Motor neuron (in vitro differentiated cells): ENCODE measurements around the gene AMZ1. TPM values are rescaled to one million over a fixed set of nuclear protein-coding genes. Genes with fewer than 3 reads are reported as not detected.
A peak's percentile ranks its signal among the peaks of the same experiment; 100 is the strongest.

Source experiments
- ATAC-seq, 8 experiments: fragments of 200-7000 bp; cut with Tn5 transposase; replicated peaks in 6 of 8; 2 replicates each; pipeline ENCODE4 v1.8.0; 2021; ENCODE audit warnings: mild to moderate bottlenecking in 8 of 8, moderate library complexity in 8 of 8
- H3K27ac ChIP-seq, 2 donors: fragments of 250-450 bp; sonication (Bioruptor Pico); 2 replicates each; pipeline ENCODE4 v1.9.0; 2021; ENCODE audit warnings: antibody characterized with exemption in 2 of 2, mild to moderate bottlenecking in 2 of 2, moderate library complexity in 1 of 2
- H3K4me1 ChIP-seq, 2 donors: fragments of 250-450 bp; sonication (Bioruptor Pico); replicated peaks in 1 of 2; 2 replicates each; pipeline ENCODE4 v1.6.1; 2021; ENCODE audit warnings: antibody characterized with exemption in 2 of 2, mild to moderate bottlenecking in 2 of 2, moderate library complexity in 1 of 2
- H3K4me3 ChIP-seq, 5 donors: fragments of 250-450 bp; sonication (Bioruptor Pico); 2 replicates each; pipeline ENCODE4 v1.9.0; 2021; ENCODE audit warnings: antibody characterized with exemption in 5 of 5, mild to moderate bottlenecking in 5 of 5, moderate library complexity in 4 of 5
- WGBS, 10 experiments: fragments of 450-650 bp; shearing (Covaris generic); methylation state at CpG; one replicate each; pipeline ENCODE4 v1.0.0; 2022; 5-methylcytosine and 5-hydroxymethylcytosine counted together
- in situ Hi-C, 9 experiments: fragments of 400-800 bp; cut with MboI; loops; one replicate each; pipeline ENCODE4 v1.15.0; 2021; ENCODE audit warnings: low sequenced_read_pairs in 9 of 9, low pct_unique_long_range_greater_than_20kb in 2 of 9; ENCODE audit not compliant: unreplicated experiment in 9 of 9
- total RNA-seq, 8 experiments: library from RNA; unstranded; fragments of 300-600 nt; gene quantifications; 2 replicates each; pipeline versions ENCODE4 v1.2.3 to v1.2.4, GENCODE V29; 2022

AMZ1 gene
- total RNA-seq, 8 experiments from 2014 or later = 0.64 to 3.7 (median 1.1) TPM

DNA sequence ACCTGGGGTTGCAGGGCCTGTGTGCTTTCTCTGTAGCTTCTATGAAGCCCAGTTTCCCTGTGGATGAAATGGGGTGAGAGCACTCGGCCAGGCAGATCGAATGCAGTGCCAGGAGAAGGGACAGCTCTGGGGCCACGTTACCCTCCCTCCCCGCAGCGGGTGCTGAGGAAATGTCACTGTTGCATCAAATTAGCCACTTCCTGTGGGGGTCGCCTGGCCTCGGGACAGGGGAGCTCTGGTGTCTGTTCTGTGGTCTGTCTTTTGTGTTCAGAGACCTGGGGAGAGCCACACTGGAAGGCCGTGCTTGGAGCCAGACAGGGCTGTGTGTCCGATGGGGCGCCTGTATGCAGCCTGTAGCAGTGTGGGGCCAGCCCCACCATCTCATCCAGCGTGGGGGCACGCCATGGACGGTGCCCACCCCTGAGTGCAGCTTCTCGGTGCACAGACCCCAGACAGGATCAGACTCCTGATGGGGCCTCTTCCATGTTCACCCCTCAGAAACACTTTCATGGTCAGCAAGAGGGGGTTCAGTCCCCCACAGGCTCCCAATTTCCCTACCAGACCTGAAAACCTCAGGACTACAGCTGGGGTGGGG is 42.6 kb upstream of the AMZ1 start:
- no peak for ATAC-seq
- Histone ChIP-seq H3K4me1 (peaks cover 33 to 36% of the 10 kb centered on the region in 2 donors), H3K4me3 (no peak overlapping the region), H3K27ac (peak overlapping the region; percentile 1 to 49)
- WGBS, 10 experiments = 35 to 50% (median 40%) methylated on average over 2 to 4 of the region's 14 CpGs; no CpG with 5 or more reads in 7 of the 10 experiments
- in situ Hi-C loops = no loop called here

DNA sequence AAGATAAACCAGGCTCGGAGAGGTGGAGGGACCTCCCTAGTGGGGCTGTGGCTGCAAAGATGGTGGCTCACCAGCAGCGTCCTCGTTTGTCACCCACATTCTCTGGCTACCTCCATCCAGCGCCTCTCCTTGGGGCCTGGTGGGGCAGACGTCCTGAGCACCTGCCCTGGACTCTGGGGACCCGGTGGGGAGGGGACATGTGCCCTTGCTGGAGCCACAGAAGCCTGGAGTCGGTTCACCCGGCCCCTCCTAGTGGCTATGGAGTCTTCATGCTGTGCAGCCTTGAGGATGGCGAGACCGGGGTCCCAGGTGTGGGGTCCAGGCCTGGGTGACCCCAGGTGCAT is 41.7 kb upstream of the AMZ1 start:
- in situ Hi-C loops = no loop called here
- 88 to 100% methylated on average over 1 to 2 of the region's 10 CpGs; no CpG with 5 or more reads in 8 of the 10 experiments for WGBS, 10 experiments
- Histone ChIP-seq H3K27ac (no peak overlapping the region), H3K4me1 (peaks cover 27 to 32% of the 10 kb centered on the region in 2 donors), H3K4me3 (no peak overlapping the region)
- ATAC-seq = no peak

GRCh38 chr7:2646680-2647571 is 41.1 kb upstream of the AMZ1 start:
- Histone ChIP-seq H3K4me1 (peaks cover 24 to 27% of the 10 kb centered on the region in 2 donors), H3K27ac (no peak overlapping the region), H3K4me3 (no peak overlapping the region)
- in situ Hi-C loops = no loop called here
- no peak for ATAC-seq
- no CpG with 5 or more reads among the region's 73 CpGs for WGBS, 10 experiments

- H3K4me1 ChIP-seq = peaks cover 24 to 31% of the 10 kb centered on the region in 2 donors
- no peak overlapping the region for H3K4me3 ChIP-seq
- no peak overlapping the region for H3K27ac ChIP-seq
- 100% methylated on average over 1 of the region's 15 CpGs; no CpG with 5 or more reads in 9 of the 10 experiments for WGBS, 10 experiments
- in situ Hi-C loops = no loop called here
- no peak for ATAC-seq
These were observed 40.3 kb upstream of the AMZ1 start for GRCh38 chr7:2647594-2648172.

DNA sequence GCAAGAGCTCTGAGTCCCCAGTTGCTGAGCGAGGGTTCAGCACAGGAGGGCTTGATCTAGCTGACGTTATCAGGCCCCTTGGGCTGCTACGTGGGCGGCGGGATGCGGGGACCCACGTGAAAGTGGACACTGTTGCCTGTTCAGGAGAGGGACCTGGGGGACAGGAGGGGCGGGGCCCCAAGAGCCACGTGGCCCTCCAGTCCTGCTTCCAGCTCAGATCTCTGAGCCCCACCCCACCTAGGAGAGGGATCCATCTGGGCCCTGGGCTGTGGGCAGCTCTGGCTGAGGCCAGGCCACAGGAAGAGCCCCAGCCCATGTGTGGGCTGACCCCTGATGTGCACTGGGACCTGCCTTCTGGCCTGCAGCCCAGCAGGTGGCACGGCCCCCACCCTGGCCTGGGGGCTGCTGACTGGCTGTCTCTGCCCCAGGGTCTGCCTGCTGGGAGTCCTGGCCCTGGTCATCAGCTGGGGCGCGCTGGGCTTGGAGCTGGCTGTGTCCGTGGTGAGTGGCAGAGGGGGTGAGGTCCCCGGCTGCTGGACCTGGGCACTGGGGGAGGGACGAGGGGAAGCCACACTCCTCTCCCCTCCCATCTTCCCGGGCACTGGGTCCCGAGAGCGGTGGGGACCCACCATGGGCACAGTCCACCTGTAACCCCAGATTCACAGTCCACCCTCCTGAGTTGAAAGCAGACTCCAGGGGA is 38.7 kb upstream of the AMZ1 start:
- Histone ChIP-seq H3K4me3 (no peak overlapping the region), H3K4me1 (peaks cover 14 to 21% of the 10 kb centered on the region in 2 donors), H3K27ac (no peak overlapping the region)
- 92% methylated on average over 2 of the region's 18 CpGs; no CpG with 5 or more reads in 9 of the 10 experiments for WGBS, 10 experiments
- ATAC-seq = peak in 3 of 8 experiments; percentile 6 to 34 (median 11)
- in situ Hi-C loops = no loop called here

GRCh38 chr7:2649991-2650390 is 38.0 kb upstream of the AMZ1 start:
- Histone ChIP-seq H3K4me3 (no peak overlapping the region), H3K4me1 (peaks cover 7 to 14% of the 10 kb centered on the region in 2 donors), H3K27ac (no peak overlapping the region)
- 100% methylated on average over 1 to 3 of the region's 11 CpGs; no CpG with 5 or more reads in 6 of the 10 experiments for WGBS, 10 experiments
- ATAC-seq = no peak
- in situ Hi-C loops = no loop called here

GRCh38 chr7:2650451-2650850 is 37.6 kb upstream of the AMZ1 start:
- Histone ChIP-seq H3K27ac (no peak overlapping the region), H3K4me3 (no peak overlapping the region), H3K4me1 (peaks cover 3 to 9% of the 10 kb centered on the region in 2 donors)
- in situ Hi-C loops = no loop called here
- WGBS, 10 experiments = 88 to 100% (median 100%) methylated on average over 1 to 7 of the region's 8 CpGs; no CpG with 5 or more reads in 7 of the 10 experiments
- no peak for ATAC-seq

DNA sequence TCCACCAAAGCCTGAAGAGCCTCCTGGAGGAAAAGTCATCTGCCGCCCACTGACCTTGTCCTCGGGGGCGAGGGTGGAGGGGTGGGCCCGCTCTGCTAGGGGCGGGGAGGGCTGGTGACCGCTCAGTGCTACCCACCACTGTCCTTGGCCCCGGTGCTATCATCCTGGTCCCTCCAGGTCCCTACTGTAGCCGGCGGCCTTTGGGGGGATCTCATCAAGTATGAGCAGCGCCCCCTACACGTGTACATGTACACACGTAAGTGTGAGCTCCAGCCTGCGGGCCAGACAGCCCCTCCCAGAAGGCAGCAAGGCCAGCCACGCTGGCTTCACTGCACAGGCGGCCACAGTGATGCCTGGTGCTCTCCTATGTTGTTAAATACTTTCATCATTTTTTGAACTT is 36.7 kb upstream of the AMZ1 start:
- peak overlapping the region in 1 of 2 donors; percentile 30 for H3K27ac ChIP-seq
- peaks cover 0 to 7% of the 10 kb centered on the region in 2 donors for H3K4me1 ChIP-seq
- peak in 6 of 8 experiments; percentile 26 to 42 (median 32) for ATAC-seq
- no peak overlapping the region for H3K4me3 ChIP-seq
- 60 to 89% methylated on average over 1 to 7 of the region's 15 CpGs; no CpG with 5 or more reads in 8 of the 10 experiments for WGBS, 10 experiments
- in situ Hi-C loops = no loop called here

DNA sequence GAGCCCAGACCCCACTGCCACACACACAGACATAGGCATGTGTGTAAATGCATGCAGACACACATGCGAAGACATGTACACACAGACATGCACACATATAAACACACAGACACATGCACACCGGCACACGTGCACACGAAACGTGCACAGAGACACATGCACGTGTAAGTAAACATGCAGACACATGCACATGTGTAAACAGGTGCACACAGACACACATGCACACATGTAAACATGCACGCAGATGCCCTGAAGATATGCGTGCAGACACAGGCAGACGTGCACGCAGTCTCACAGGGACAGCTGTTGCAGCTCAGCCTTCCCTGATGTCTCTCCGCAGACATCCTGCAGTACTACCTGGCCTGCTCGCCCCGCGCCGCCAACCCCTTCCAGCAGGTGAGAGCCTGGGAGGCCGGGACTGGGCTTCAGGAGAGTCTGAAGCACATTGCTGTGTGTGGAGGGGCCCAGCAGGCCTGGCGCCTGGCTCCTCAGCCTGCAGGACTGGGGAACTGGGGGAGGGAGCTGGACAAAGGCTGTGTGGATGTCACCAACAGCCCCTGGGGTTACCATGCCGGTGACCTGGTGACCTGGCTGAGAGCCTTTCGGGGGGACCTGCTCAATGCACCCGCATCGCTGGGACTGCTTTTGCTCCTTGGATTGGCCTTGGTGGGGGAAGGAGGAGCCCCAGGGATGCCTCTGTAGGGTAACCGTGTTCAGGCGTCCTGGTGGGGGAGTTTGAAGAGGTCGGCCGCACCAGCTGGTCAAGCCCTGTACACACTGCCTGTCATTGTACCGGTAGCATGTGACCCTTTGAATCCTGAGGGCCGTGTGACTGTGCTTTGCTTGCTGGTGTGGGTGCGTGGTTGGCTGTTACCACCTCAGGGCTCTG is 35.9 kb upstream of the AMZ1 start:
- H3K27ac ChIP-seq = no peak overlapping the region
- in situ Hi-C loops = no loop called here
- 80 to 100% (median 98%) methylated on average over 1 to 6 of the region's 28 CpGs; no CpG with 5 or more reads in 4 of the 10 experiments for whole genome bisulfite sequencing, 10 experiments
- no peak overlapping the region for H3K4me3 ChIP-seq
- H3K4me1 ChIP-seq = peaks cover 0 to 7% of the 10 kb centered on the region in 2 donors
- peak in 5 of 8 experiments; percentile 9 to 52 (median 35) for ATAC-seq

DNA sequence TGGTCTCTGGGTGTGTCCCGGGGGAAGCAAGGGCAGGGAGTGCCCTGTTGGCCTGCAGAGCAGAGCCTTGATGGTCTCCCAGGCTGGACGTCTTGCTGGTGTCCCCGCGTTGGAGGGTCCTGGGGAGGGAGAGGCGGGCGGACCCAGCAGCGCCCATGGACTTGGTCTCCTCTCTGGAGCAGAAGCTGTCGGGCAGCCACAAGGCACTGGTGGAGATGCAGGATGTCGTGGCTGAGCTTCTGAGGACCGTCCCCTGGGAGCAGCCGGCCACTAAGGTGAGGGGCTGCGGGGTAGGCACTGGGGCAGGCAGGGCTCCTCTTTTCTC is 35.3 kb upstream of the AMZ1 start:
- WGBS, 10 experiments = 100% methylated on average over 1 to 2 of the region's 12 CpGs; no CpG with 5 or more reads in 7 of the 10 experiments
- in situ Hi-C loops = no loop called here
- Histone ChIP-seq H3K27ac (no peak overlapping the region), H3K4me3 (no peak overlapping the region), H3K4me1 (peaks cover 0 to 7% of the 10 kb centered on the region in 2 donors)
- no peak for ATAC-seq

DNA sequence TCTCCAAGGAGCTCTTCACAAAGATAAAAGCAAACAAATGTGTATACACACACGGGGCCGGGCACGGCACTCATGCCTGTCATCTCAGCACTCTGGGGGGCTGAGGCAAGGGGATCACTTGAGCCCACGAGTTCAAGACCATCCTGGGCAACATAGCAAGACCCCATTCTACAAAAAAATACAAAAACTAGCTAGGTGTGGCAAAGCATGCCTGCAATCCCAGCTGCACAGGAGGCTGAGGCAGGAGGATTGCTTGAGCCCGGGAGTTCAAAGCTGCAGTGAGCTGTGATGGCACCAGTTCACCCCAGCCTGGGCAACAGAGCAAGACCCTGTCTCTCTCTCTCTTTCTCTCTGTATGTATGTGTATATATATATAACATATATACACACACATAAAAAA is 33.9 kb upstream of the AMZ1 start:
- H3K4me3 ChIP-seq = no peak overlapping the region
- WGBS, 10 experiments = 67 to 100% (median 95%) methylated on average over 1 to 4 of the region's 5 CpGs; no CpG with 5 or more reads in 6 of the 10 experiments
- ATAC-seq = no peak
- in situ Hi-C loops = no loop called here
- H3K4me1 ChIP-seq = peaks cover 0 to 7% of the 10 kb centered on the region in 2 donors
- H3K27ac ChIP-seq = no peak overlapping the region
